AG09309 (cell line): ENCODE data around the gene ATP11A.

ENCODE experiments used
- DNase-seq: peaks from one replicate; pipeline ENCODE4 v3.0.0-alpha.2; 2010; ENCODE audit warnings: low read depth
- H3K4me3 ChIP-seq: 2 replicates; pipeline ENCODE4 v1.5.1; 2011; ENCODE audit warnings: mild to moderate bottlenecking, low read depth, low read length, moderate library complexity; ENCODE audit not compliant: control insufficient read depth
- CTCF ChIP-seq: IDR thresholded peaks from 2 replicates; pipeline ENCODE4 v1.5.1; 2011; ENCODE audit warnings: mild to moderate bottlenecking, low read depth, low read length, inconsistent platforms; ENCODE audit not compliant: insufficient read depth, control insufficient read depth; ENCODE audit errors: missing control alignments

ATP11A gene

DNA sequence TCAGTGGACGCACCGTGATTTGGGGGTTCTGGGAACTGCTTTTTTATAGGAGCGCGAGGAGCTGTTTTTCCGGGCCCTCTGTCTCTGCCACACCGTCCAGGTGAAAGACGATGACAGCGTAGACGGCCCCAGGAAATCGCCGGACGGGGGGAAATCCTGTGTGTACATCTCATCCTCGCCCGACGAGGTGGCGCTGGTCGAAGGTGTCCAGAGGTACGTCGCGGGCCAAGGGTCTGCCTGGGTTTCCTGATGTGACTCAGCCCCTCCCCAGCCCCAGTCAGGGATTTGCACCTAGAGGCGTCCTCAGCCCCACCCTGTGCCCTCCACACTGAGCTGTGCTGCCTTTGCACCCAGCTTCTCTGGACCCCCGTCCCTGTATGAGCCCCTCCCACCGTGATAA, 143.0 kb downstream of the ATP11A start:
- no peak for DNase-seq
- TF ChIP-seq CTCF: no peak
- H3K4me3 ChIP-seq: no peak overlapping the region

GRCh38 chr13:112833551-112834257, 143.9 kb downstream of the ATP11A start:
- TF ChIP-seq CTCF: no peak
- H3K4me3 ChIP-seq: no peak overlapping the region
- no peak for DNase-seq

DNA sequence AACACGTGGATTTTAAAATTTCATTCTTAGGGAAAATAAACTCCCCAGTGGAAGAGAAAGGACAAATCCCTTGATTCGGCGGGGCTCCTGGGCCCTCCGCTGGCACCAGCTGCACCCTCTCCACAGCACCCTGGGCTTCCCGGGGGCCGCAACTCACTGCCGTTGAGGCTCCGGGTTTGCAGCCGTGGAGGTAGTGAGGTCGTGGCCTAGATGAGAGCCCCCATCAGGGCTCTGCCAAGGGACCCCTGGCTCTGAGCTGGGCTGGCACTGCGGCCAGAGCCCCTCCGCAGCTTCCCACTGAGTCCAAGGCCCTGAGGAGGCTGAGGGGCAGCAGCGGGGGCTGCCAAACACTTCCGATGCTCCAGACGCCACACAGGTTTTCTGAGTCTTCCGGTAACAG, 145.5 kb downstream of the ATP11A start:
- no peak overlapping the region for H3K4me3 ChIP-seq
- DNase-seq: no peak
- TF ChIP-seq CTCF: no peak

DNA sequence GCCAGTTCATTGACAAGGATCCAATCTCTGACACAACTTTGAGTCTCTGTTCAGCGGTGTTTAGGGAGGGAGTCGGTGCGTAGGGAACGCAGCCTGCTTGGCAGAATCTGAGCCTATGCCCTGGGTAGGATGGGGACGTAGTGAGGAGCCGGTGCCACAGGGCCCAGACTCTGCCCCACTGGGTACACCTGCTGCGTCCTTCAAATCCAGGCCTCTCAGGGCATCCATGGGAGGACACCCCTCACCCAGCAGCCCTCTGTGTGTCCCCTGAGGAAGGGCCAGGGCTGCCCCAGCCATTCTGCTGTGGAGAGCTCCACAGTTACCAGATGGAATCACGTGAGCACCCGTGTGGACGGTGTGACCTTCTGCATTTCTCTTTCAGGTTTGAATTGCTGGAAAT, 146.0 kb downstream of the ATP11A start:
- no peak overlapping the region for H3K4me3 ChIP-seq
- DNase-seq: no peak
- no peak for TF ChIP-seq CTCF

GRCh38 chr13:112836940-112837339, 147.1 kb downstream of the ATP11A start:
- no peak overlapping the region for H3K4me3 ChIP-seq
- no peak for TF ChIP-seq CTCF
- DNase-seq: no peak

DNA sequence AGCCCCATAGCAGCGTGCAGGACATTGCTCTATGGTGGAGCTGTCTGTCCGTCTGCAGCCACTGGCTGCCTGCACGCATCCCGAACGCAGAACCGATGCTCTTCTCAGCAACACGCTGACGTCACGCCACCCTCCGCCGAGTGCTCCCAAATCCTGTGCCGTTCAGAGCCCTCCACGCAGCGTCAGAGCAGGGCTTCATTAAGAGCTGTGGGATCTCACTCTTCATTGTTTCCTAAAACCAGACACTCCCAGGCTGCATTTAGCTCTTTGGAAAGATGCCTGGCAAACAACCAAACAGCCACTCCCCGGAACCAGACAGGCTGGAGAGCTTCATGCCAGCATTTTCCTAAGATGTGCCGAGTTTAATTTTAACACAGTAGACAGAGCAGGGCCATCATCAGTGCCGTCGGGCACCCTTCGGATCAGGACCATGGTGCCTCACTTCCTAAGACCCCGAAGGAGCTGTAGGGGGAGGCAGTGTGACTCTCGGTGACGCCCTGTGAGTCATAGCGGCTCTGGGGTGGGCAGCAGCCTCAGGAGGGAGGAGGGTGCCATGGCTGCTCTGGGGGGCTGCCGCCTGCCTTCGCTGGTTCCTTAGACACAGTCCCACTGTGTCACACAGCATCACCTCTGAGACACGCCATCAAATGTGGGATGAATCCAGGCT, 147.7 kb downstream of the ATP11A start:
- H3K4me3 ChIP-seq: no peak overlapping the region
- DNase-seq: no peak
- no peak for TF ChIP-seq CTCF
